Suppressor macrophage treated with lipopolysaccharide for 1 hour (primary cell): ENCODE data around the gene CLNK.

Source experiments
- DNase-seq, 3 donors: peaks; one replicate each; pipeline ENCODE4 v3.0.0-alpha.2; 2020 to 2022

CLNK gene

GRCh38 chr4:10571909-10572308 lies 112.7 kb downstream of the CLNK start:
- no peak for DNase-seq

GRCh38 chr4:10569491-10569890 lies 115.1 kb downstream of the CLNK start:
- no peak for DNase-seq

GRCh38 chr4:10567766-10568165 lies 116.8 kb downstream of the CLNK start:
- no peak for DNase-seq

GRCh38 chr4:10565166-10565780 lies 119.3 kb downstream of the CLNK start:
- DNase-seq: no peak

DNA sequence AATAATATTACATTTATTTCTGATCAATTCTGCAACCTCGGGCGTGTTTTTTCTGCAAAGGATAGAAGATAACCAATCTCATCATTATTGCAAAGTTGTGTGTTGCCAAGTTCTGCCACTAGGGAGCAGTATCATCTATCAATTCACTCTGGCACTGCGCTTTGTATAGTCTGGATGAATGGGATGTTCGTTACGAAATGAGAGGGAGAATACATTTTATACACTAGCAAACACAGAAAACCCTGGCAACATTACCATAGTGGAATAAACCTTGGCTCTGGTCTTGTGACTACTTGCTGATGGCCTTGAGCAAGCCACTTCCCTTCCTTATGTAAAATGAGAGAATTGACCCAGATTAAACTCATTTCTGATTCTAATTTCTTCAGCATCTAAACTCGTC lies 129.9 kb downstream of the CLNK start:
- DNase-seq: peak; percentile 73 to 84 (median 74)

GRCh38 chr4:10554121-10554520 lies 130.4 kb downstream of the CLNK start:
- peak; percentile 26 to 63 (median 44) for DNase-seq

DNA sequence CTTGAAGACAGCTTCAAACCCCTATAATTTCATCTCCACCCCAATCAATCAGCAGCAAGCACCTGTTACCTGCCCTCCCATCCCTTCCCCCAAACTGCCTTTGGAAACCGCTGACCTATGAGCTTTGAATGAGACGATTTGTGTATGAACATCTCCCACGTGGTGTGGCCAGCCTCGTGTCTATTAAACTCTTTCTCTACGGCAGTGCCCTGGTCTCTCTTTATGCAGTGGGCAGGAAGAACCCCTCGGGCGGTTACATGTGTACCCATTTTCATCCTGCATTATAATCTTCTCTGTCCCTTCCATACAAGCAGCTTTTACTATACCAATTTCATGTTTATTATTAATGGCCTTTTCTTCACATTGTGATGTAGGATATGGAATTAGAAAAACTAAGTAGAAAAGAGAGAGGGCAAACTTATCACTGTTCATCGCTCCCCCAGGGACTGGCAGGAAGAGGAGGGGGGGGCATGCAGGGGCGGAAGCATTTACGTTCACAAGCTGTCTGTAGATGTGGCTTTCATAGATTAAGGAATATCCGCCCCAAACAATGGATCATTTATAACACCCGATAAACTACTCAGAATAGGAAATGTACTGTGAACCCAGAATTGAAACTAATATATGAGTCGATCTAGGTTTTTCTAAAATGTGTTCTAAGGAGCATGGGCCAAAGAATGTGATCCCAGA lies 131.8 kb downstream of the CLNK start:
- DNase-seq: no peak

- DNase-seq: no peak
These were observed 148.7 kb downstream of the CLNK start for GRCh38 chr4:10535912-10536311.

DNA sequence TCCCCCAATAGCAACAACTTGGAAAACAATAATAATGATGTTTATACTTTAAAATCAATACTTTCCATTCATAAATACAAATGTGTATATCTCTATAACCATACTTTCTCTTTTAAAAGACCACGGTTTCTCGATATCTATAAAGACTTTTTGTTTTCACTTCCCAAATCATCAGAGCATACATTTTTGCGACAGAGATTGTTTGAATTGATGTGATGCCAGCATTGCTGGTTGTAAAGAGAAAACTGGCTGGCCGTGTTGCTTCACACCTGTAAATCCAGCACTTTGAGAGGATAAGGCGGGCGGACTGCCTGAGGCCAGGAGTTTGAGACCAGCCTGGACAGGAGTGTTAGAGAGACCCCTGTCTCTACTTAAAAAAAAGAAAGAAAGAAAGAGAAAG lies 149.7 kb downstream of the CLNK start:
- DNase-seq: no peak

GRCh38 chr4:10532155-10532554 lies 152.4 kb downstream of the CLNK start:
- no peak for DNase-seq

DNA sequence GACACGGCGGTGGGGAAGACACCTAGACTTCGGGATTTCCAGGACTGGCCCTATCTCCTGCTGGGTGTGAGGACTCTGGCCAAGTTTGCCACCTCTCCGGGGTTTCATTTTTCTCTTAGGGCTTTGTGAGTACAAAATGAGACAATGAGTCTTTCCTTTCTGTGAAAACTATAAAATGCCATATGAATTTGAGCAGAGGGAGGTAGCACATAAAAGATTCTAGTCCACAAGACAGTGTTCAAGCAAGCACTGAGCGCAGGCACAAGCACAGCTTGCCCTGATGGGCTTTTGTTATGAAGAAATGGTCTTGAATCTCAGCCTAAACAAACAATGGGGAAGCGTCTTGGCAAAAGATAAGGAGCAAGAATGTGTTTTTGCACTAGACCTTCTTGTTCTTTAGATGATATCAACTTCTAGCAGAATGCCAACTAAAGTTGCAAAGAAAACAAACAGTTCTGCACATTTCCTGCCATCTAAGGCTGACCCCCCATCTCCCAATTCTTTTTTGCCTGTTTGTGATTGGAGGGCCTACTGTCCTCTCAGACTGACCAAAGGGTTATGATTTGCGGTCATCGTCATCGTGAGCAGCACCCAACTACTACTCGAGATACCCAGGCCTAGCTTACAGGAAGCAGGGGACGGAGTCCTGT lies 154.3 kb downstream of the CLNK start:
- no peak for DNase-seq

DNA sequence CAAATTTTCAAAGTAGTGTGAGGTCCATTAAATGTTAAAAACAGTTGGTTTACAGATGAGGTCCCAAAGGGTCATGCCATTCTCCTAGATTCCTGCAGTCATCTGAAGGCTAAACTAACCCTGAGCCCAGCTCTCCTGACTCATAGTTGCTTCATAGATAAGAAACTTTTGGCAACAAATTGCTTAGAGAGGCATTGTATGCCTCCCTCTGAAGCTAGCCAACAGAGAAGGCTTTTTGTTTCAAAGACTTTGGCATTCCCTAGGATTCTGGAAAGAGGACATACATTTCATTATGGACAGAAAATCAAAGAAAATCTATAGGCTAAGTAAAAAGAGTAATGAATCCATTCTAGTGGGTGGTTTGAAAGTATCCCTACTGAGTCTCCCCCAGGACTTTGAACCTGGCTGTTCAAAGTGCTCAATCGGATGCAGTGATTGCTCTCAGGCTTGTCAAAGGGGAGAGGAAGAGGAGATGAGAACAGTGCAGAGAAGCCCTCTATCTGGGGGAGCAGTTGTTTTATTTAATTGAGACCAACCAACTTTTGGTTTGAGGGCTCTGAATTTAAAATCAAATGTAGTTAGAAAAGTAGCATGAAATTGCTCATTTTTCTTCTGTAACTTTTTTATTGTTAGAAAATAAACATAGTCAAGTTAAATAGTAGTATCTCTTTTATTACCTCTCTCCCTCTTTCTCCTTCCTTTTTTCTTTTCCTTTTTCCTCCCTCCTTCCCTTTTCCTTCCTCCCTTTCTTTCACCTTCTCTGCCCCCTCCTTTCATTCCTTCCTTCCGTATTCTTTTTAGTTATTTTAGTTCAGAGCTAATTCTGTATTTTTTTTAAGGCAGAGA lies 155.1 kb downstream of the CLNK start:
- DNase-seq: no peak

DNA sequence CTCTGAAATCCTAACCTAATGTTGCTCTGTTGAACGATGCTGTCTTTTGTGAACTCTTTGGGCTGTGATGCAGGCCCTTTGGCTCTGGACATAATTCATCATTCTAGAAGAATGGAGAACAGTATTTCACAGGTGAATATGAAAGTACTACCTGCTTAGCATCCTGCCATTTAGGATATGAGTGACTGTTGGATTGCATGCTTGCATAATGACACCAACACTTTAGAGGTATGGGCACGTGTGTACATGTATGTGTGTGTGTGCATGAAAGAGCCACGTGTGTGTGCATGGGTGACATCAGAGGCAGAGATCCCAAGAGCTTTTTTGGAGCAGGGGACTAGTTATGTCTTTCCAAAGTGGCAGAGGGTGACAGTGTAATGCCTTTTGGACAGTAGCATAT lies 157.1 kb downstream of the CLNK start:
- DNase-seq: no peak

DNA sequence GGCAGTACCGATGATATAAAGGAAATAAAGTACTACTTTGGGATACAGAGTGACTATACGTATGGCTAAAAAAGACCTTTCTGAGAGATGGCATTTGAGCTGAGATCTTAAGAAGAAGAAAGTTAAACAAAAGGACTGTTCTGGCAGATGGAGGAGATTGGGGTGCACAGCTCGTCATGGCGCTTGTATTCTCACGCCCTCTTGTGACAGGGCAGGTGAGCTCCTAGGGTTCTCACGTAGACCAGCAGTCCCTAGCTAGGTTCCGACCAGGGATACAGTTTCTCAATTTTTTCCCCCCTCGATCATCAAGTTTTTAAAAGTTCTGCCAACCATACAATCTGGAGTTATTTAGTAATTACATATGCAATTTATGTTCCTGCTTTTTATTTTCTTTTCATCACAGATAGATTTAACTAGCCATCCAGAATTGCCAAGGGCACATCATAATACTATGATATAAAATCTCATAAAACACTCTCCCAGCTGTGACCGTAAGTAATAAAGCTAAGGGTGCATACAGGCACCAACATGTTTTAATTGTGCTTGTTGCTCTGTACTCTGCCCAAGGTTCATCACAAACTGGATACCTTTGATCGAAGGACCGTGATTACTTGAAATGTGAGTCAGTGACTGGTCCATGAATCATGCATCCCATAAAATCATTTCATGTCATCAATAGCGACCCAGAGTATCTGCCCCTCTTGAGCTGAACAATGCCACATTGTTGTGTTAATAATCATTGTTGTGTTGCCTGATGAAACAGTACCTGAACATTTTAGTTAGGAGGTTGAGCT lies 157.9 kb downstream of the CLNK start:
- DNase-seq: no peak

GRCh38 chr4:10524196-10524833 lies 160.3 kb downstream of the CLNK start:
- peak in 2 of 3 donors; percentile 8 to 11 for DNase-seq

DNA sequence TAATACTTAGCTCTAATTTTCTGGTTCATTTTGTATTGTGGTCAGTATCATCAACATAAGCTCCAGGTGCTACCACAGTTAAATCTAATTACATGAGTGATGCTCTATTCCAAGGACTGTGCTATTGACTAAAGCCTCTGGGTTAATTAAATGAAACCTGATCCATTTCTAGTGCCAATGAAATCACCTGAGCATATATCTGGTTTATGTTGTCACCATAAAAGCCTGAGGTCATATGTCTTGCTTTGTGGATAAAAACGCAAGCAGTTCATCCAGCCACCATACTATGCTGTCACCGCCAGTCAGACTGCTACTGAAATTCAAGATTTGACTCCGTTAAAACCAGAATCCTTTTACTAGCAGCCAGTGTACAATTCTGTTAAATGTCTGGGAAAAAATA lies 163.1 kb downstream of the CLNK start:
- no peak for DNase-seq

GRCh38 chr4:10509733-10510132 lies 174.8 kb downstream of the CLNK start:
- DNase-seq: no peak

GRCh38 chr4:10506077-10506476 lies 178.5 kb downstream of the CLNK start:
- no peak for DNase-seq

- DNase-seq: no peak
These were observed 179.9 kb downstream of the CLNK start for GRCh38 chr4:10504570-10505179.

DNA sequence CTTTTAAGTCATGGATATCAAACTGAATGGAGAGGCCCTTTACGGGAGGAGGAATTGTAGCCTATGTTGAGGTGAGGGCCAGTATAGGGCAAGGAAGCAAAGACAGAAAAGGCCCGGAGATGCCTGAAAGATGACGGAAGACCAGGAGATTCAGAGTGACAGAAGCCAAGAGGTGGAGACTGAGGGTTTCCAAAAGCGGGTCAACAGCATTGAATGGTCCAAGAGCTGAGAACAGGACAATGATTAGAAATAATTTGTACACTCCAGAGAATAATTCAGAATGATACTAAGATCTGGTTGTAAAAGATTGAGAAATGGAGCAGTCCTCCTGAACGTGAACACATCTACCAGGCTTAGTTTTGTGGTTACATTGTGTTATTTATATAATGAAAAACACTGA lies 181.9 kb downstream of the CLNK start:
- DNase-seq: no peak

GRCh38 chr4:10500776-10501175 lies 183.8 kb downstream of the CLNK start:
- DNase-seq: no peak

DNA sequence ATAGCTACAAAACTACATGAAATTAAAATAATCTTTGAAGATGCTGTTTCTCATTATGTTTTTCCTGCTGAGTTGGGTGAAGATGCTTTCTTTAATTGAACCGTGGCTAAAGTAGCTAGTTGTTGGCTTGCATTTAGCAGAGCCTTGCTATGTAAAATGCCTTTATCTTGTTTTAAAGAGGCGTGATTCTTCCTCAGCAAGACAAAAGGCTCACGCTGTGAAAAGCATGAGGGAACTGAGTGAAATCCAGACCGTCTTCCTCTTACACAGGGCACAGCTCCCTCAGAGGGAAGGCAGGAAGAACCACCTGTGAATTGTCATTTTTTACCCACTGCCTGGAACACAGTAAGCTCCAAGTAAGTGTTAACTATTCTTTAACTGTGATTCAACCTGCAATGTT lies 188.4 kb downstream of the CLNK start:
- DNase-seq: no peak
